GM19328 (cell line): ENCODE measurements around the gene ERMP1.

ENCODE experiments used
- ATAC-seq: cut with Tn5 transposase; IDR thresholded peaks from one replicate; pipeline ENCODE4 v1.9.1; 2021; ENCODE audit warnings: mild to moderate bottlenecking, moderate library complexity; ENCODE audit not compliant: unreplicated experiment

Gene ERMP1

GRCh38 chr9:5854063-5854790 lies 21.3 kb upstream of the ERMP1 start:
- ATAC-seq, result no peak

GRCh38 chr9:5853617-5854016 lies 20.7 kb upstream of the ERMP1 start:
- ATAC-seq, result no peak

DNA sequence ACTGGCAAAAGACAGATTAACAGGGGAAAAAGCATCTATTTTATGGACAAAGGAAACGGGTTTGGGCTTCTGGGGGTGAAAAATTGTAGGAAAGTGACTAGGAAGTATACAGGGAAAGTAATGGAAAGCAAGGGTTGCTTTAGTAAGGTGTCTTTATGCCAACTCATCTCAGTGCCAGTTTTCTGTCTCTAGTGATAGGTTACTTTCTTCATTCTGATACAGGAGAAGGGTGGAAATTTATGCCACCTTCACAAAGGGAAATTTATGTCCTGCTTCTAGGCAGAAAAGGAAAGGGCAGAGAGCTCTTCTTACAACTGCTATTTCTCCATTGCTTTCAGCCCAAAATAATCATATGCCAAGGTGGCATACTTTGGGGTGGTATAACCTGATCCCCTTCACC lies 20.1 kb upstream of the ERMP1 start:
- ATAC-seq, result no peak

DNA sequence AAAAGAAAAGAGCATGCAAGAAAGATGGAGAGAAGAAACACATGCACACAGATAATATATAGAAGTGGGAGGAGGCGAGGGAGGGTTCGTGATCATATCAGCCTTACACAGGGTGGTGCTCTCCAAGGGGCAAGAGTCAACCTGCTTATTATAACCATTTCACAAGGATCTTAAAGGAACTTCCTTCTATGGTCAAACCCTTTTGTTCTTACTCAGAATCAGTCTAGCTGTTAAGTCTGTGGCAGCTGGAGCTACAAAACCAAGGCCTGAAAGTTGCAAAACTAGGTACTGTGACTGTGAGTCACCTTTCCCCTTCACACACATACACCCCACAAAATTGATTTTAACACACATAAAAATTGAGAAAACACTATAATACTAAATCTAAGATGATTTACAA lies 18.5 kb upstream of the ERMP1 start:
- ATAC-seq, result peak; percentile 74

GRCh38 chr9:5850724-5851122 lies 17.8 kb upstream of the ERMP1 start:
- no peak for ATAC-seq

- ATAC-seq, result no peak
Observed at GRCh38 chr9:5848372-5848882, 15.5 kb upstream of the ERMP1 start.

GRCh38 chr9:5846501-5846921 lies 13.6 kb upstream of the ERMP1 start:
- ATAC-seq, result no peak

DNA sequence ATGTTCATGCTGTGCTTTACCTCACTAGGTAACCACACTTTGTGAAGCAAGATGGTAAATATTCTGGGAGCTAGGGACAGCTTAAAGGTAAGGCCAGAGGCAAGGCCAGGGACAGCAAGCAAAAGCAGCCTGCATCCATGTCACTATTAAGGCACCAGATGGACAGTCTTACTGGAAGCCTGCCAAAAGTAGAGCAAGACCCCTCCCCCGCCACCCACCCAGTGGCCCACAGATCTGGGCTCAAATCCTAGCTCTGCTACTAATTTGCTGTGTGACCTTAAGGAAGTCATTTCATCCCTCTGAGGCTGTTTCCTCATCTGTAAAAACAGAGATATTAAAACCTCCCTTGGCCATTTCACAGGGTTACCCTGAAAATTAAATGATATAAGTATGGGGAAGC lies 13.2 kb upstream of the ERMP1 start:
- ATAC-seq, result no peak

DNA sequence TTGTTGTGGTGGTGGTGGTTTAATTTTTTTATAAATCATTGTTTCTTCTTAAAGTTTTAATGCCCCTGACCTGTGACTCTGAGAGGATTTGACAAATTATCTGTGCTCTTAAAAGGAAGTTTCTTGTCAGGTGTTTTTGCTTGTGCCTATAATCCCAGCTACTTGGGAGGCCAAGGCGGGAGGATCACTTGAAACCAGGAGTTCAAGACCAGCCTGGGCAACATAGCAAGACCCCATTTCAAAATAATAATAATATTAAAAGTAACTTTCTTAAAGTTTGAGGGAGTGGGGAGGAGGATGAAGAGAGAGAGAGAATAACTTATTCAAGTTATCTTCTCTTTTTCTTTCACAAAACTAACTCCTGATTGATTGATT lies 12.2 kb upstream of the ERMP1 start:
- ATAC-seq, result no peak

DNA sequence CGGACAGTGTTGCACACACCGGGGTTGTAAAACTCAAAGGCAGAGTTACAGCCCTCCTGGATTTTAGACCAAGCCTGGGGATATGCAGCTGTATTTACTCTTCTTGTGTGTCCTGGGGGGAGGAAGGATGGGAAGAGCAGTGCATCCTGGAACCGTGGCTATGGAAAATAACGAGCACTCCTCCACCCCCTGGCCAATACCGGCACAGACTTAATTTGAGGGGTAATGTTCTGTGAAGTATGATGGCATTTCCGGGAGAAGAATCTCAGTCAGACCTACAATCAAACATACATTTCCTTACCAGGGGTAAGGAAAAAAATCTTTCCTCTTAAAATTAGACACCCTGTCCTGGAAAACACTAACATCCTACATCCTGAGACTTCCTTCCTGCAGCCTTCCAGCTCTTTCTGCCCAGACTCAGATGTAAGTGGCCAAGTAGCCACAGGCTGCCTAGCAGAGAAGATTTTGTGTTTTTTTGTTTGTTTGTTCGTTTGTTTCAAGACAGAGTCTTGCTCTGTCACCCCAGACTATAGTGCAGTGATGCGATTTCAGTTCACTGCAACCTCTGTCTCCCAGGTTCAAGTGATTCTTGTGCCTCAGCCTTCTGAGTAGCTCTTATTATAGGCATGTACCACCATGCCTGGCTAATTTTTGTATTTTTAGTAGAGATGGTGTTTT lies 11.0 kb upstream of the ERMP1 start:
- ATAC-seq, result no peak

GRCh38 chr9:5842929-5843793 lies 10.2 kb upstream of the ERMP1 start:
- ATAC-seq, result no peak

- ATAC-seq, result no peak
Observed at GRCh38 chr9:5841771-5842573, 9.1 kb upstream of the ERMP1 start.

GRCh38 chr9:5840788-5841187 lies 7.9 kb upstream of the ERMP1 start:
- no peak for ATAC-seq

GRCh38 chr9:5839572-5839902 lies 6.6 kb upstream of the ERMP1 start:
- ATAC-seq, result no peak

- ATAC-seq, result no peak
Observed at GRCh38 chr9:5838884-5839571, 6.1 kb upstream of the ERMP1 start.

DNA sequence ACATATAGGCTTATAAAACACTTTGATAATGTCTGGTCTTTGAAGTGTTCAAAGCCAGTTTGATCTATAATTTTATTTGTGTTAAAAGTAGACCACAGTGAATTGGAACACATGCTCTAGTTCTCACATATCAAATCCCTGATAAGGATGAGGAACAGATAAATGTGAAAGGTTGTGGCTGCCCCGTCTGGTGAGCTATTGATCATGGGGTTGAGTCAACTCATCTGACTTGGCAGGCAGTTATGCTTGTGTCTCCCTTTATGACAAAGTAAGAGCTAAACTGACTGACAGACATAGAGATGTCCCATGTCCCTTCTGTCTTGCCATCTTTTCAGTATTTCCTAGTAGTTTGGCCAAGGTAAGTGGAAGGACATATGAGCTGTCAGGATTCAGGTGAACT lies 2.9 kb upstream of the ERMP1 start:
- no peak for ATAC-seq

- no peak for ATAC-seq
Observed at GRCh38 chr9:5834214-5834613, 1.3 kb upstream of the ERMP1 start.

GRCh38 chr9:5832071-5832537 lies 813 bp downstream of the ERMP1 start:
- no peak for ATAC-seq

DNA sequence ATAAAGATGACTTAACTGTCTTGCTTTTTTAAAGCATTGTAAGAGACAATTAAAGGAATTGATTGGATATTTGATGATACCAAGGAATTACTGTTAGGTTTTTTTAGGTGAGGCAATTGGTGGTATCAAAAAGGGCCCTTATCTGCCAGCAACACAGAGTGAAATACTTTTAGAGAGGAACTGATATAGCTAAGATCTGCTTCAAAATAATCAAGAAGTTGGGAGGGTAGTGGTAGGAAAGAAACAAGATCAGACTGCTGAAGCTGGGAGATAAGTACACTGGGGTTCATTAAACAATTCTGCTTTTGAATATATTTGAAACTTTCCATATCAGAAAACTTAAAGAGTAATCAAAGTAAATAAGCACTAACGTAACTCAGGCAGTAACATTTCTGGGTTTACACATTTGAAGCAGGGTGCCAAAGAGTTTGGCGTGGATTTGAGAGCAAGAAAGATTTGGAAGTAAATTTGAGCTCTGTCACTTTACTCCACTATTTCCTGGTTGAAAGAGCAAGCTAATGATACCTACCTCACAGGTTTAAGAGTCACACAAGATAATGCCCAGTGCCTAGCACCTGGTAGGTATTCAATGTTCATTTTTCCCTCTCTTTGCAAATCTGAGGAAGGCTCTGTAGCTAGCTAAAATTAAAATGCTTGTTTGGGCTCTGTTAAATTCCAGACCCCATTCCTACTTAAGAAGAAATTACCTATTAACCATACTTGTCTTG lies 6.9 kb downstream of the ERMP1 start:
- ATAC-seq, result no peak

DNA sequence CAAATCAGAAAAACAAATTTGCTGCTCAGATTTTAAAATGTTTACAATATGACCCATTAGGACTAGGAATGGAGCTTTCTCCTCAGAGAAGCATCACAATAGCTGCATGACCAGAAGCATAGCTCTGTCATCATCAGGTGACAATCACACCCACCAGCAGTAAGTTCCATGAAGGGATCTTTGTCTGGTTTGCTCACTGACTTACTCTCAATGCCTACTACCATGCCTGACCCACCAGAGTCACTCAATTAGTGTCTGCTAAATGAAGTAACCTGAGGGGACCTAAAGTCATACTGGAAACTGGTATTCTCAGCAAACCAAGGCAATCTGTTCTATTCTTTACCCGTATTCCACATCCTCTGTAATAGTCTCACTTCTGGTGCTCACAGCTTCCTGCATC lies 7.7 kb downstream of the ERMP1 start:
- no peak for ATAC-seq
